GM19397 (cell line): ENCODE measurements around the gene ALKBH5.

Experiments
- ATAC-seq: cut with Tn5 transposase; IDR thresholded peaks from one replicate; pipeline ENCODE4 v1.9.1; 2021; ENCODE audit warnings: mild to moderate bottlenecking, moderate library complexity; ENCODE audit not compliant: unreplicated experiment

The ALKBH5 gene

DNA sequence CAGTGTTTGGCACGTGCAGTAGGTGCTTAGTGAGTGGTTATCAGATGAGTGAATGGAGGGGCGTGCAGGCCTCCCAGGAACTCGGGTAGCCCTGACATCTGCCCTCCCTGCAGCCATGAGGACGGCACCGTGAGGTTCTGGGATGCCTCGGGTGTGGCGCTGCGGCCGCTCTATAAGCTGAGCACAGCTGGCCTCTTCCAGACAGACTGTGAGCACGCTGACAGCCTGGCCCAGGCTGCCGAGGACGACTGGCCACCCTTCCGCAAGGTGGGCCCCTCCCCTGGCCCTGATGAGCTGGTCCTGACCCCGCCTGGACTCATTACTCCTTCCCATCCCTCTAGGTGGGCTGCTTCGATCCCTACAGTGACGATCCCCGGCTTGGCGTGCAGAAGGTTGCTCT is 52.9 kb downstream of the ALKBH5 start:
- no peak for ATAC-seq

DNA sequence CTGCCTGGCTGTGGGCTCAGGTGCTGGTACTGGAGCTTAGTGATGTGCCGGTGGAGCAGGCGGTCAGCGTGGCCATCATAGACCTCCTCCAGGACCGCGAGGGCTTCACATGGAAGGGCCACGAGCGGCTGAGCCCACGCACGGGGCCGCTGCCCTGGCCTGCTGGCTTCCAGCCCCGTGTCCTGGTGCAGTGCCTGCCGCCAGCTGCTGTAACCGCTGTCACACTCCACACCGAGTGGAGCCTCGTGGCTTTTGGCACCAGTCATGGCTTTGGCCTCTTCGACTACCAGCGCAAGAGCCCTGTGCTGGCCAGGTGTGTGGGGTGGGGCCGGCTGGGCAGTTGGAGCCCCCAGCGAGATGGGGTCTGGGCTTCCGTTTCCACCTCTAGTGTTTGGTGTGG is 53.8 kb downstream of the ALKBH5 start:
- ATAC-seq = no peak

DNA sequence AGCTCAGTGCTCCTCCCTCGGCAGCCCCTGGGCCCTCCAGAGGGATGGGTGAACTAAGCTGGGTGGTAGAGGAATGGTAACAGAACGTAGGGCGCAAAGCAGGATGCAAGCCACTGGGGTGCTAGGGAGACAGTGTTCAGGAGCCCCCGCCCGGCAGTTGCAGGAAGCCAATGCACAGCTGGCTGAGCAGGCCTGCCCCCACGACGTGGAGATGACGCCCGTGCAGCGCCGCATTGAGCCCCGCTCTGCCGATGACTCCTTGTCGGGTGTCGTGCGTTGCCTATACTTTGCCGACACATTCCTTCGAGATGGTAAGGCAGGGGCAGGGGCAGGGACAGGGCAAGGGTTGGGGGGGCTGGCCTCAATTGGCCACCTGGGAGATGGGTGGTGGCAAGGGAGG is 54.7 kb downstream of the ALKBH5 start:
- no peak for ATAC-seq

DNA sequence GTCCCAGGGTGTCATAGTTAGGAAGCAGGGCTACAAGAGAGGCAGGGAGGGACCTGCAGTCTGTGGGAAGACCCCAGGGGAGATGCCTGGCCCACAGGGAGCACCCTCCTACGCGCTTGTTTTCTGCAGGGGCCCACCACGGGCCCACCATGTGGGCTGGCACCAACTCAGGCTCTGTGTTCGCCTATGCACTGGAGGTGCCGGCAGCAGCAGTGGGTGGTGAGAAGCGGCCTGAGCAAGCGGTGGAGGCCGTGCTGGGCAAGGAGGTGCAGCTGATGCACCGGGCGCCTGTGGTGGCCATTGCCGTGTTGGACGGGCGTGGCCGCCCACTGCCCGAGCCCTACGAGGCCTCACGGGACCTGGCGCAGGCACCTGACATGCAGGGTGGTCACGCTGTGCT is 56.8 kb downstream of the ALKBH5 start:
- ATAC-seq = no peak

DNA sequence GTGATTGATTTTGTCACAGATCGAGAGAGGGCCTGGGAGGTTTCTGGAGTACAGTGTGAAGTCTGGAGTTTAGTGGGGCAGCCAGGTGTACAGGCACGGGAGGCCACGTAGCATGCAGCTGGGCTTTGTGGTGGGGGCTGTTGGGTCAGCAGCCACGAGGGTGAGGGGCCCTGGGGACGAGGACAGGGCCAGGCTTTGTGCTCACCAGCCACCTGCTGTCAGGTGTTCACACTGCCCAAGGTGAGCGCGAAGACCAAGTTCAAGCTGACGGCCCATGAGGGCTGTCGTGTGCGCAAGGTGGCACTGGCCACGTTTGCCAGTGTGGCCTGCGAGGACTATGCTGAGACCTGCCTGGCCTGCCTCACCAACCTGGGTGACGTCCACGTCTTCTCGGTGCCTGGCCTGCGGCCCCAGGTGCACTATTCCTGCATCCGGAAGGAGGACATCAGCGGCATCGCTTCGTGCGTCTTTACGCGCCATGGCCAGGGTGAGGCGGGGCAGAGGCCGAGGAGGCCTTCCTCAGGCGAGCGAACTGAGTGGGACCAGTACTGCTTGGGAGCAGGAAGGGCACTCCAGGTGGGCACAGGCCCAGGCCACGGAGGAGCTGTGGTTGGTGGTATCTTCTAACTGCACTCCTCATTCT is 57.7 kb downstream of the ALKBH5 start:
- ATAC-seq = no peak

DNA sequence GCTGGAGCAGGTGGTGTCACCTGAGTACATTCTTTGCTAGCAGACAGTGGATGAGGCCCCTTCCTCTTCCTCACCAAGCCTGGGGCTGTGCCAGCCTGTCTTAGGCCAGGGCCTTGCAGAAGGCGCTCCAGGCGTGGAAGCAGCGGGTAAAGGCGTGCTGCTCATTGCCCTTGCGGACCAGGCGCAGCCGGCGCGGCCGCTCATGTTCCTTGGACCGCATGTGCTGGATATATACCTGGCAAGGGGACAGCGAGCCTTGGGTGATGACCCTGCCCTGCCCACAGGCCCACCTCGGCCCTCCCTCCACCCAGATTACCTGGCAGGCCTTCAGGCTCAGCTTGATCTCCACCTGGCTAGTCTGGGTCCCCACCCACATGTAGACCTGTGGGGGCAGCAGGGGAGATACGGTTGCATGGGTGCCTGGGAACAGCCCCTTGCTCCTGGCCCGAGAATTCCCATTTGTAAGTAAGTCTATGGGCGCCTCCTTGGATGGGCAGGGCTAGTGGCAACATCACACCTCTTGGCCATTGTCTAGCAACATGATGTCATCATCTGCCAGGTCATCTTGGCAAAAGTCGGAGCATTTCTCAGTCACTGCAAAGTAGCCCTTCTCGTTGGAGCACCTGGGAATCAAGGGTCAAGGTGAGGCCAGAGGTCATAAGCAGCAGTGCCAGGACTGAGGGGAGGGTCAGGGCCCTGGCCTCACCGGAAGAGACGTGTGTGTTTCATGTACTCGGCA is 61.6 kb downstream of the ALKBH5 start:
- no peak for ATAC-seq

DNA sequence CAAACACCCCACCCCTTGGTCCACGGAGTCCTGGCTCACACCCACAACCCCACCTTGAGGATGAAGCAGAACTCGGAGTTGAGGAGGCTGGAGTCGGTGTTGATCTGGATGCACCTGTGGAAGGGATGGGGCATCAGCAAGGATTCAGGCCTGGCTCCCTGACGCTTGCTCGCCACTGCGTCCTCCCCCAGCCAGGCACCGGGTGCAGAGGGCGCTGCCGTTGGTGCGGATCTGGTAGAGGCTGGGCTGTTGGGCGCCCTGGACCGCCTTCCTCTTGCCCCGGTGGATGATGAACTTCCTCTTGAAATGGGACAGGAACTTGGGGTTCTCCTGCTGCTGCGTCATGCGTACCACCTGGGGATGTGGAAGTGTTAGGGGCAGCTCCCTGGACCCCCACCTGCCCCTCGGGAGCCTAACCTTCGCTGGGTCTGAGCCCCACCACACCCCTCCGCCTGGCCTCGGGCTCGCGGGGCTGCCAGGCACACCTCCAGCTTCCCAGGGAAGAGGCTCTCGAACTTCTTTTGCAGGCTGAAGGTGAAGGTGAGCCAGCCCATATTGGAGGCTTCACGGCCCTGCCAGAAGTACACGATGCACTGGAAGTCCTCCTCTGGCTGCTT is 62.6 kb downstream of the ALKBH5 start:
- ATAC-seq = no peak

DNA sequence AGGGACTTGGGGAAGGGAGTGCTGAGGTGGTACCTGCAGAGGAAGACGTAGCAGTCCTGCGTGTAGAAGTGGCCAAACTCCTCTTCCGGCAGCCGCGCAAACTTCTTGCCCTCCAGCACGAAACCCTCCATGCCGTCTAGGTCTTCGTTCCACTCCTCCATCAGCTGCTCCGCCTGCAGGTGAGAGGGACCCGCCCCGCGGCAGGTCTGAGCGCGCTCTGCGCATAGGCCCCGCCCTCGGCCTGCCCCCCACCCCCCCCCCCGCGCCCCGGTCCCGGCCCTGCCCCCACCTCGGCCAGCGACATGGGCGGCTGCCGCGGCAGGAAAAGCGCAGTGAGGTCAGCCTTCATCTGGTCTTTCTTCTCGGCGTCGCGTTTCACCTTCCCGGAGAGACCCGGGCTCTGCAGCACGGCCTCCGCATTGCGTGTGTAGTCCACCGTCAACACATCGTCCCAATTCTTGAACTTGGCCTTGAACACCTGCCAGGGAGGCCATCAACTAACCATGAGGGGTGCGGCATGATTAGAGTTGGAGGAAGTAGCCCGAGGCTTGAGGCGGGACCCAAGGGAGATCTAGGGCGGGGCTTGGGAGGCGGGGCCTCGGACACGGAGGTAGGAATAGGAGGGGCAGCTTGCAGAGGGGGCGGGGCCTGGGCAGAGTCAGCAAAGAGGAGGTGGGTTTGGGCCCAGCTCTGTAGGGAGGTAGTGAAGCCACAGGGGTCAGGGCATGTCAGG is 63.4 kb downstream of the ALKBH5 start:
- no peak for ATAC-seq

DNA sequence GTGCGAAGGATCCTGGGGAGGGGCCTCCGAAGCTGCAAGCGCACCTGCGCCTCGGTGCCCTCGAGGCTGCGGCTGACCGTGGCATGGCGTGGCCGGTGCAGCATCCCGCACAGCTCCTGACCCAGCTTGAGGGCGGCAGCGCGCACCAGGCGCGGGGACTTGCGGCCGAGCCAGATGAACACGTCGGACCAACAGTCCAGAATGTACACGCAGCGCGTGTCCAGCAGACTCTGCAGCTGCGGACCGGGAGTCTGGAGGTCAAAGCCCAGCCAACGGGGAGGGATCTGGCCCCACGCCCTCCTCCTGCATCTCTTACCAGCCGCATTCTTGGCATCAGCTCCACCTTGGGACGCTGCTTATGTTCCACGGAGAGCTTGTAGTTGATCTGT is 64.0 kb downstream of the ALKBH5 start:
- ATAC-seq = no peak

DNA sequence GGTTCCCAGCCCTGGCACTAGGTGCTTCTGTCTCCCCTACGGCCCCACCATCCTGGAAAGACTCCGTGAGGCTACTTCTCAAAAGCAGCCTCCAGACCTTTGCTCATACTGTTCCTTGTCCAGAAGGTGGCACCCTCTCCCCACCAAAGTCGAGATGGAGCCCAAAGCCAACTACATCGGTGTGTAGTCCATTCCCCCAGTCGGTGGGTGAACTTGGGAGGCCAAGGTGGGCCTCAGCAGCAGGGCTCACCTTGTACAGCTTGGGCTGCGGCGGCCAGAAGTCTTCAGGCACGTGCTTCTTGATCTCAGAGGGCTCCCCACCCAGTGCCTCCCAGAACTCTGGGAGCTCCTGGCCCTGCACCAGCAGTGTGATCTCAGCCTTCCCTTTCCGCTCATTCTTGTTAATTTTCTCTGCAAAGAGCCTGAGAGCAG is 64.7 kb downstream of the ALKBH5 start:
- ATAC-seq = no peak

DNA sequence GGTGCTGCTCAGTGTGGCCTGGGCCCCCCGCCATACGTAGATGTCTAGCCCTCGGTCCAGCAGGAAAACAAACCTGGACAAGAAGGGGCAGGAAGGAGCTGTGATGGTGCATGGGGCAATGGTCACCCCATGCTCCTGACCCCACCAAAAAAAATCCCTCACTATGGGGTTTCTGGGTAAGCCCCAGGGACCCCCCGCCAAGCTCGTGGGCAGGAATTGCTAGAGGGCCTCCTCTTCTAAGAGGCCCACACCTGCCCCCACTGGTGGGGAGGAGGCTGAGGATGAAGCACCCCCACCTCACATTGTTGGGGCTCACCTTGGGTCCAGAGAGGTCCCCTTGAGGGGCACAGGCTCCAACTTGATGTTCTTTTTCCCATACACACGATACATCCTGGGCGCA is 65.2 kb downstream of the ALKBH5 start:
- ATAC-seq = no peak

DNA sequence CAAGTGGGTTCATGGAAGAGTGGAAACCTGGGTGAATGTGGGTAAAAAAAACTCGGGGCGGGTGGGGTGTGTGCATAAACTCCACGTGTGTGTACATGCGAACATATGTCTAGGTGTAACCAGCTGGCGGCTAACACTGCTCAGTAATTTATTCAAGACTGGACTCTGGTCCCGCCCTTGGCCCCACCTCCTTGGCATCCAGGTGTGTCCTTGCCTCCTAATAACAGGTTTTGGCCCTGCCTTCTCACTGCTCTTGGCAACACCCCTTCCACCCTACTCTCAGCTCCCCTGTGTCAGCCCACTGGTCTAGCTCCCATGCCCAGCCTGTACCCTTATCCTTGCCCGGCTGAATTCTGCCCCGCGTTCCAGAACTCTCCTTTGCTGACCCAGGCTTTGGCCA is 66.6 kb downstream of the ALKBH5 start:
- ATAC-seq = no peak

DNA sequence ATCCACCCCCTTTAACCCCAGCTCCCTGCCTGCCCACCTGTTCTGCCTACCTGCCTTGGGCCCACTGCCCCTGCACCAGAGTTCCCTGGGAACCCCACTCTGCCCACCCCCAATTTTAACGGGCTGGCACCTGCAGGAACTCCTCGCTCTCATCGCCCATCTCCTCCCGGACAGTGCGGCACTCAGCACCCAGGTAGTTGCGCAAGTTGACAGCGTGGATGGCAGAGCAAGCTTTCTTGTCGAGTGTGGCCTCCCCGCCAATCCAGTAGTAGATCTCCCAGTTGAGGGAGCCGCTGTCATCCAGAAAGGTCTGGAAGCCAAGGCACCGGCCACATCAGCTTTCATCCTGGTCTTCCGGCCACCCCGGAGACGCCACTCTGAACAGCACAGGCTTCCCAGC is 67.1 kb downstream of the ALKBH5 start:
- ATAC-seq = no peak

DNA sequence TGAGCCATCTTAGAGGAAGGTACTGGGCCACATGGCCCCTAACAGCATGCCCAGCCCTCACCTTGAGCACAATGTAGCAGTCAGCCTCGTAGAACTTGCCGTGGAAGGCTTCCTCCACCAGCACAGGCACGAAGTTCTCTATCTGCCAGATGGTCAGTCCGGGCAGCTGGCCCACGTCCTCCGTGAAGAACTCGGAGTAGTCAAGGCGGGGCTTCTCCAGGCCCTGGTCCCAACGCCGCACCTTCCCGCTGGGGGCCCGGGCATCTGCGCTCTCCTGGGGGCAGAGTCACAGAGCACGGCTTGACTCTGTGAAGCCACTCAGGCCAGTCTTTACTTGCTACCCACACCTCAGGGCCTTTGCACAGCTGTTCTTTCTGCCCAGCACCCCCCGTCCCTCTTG is 67.6 kb downstream of the ALKBH5 start:
- no peak for ATAC-seq

DNA sequence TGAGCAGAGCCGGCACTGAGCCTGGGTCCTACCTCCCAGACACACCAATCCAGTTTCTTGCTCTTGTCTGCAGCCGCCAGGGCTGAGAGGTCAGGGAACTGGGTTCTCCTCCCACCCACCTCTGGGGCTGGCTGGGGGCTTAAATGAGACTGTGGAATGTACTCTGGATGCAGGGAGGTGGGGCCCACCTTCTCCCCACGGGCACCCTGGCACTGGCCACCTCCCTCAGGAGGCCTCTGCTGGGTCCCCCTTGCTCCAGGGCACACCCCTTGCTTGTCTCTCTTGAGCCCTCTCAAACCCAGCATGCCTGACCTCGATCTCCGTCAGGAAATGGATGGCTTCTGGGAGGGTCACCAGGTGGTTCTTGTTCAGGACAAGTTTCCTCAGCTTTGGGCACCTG is 68.5 kb downstream of the ALKBH5 start:
- no peak for ATAC-seq

DNA sequence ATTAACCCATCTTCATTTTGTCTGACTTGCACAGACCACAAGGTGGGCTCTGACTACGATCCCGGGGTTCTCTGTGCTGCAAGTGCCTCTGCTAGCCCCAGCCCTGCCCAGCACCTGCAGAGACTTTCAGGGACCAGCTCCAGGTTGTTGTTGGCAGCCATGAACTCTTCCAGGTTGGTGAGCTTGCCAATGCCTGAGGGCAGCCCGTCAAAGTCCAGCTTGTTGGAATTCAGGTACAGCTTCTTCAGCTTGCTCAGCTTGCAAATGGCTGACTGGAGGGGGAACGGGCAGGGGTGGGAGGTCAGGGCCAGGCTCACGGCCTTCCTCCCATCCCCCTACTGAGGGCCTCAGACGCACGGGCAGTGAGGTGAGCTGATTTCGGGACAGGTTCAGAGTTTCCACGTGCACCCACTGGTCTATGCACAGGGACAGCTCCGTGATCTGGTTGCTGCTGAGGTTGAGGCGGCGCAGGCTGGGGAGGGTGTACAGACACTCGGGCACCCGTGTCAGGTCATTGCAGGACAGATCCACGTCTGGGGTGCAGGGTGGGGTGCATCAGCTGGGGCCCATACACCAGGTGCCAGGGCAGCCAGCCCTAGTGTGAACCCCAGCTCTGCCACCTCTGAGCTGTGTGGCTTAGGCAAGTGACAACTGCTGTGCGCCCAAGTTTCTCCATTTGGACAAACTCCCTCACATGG is 69.7 kb downstream of the ALKBH5 start:
- ATAC-seq = no peak

DNA sequence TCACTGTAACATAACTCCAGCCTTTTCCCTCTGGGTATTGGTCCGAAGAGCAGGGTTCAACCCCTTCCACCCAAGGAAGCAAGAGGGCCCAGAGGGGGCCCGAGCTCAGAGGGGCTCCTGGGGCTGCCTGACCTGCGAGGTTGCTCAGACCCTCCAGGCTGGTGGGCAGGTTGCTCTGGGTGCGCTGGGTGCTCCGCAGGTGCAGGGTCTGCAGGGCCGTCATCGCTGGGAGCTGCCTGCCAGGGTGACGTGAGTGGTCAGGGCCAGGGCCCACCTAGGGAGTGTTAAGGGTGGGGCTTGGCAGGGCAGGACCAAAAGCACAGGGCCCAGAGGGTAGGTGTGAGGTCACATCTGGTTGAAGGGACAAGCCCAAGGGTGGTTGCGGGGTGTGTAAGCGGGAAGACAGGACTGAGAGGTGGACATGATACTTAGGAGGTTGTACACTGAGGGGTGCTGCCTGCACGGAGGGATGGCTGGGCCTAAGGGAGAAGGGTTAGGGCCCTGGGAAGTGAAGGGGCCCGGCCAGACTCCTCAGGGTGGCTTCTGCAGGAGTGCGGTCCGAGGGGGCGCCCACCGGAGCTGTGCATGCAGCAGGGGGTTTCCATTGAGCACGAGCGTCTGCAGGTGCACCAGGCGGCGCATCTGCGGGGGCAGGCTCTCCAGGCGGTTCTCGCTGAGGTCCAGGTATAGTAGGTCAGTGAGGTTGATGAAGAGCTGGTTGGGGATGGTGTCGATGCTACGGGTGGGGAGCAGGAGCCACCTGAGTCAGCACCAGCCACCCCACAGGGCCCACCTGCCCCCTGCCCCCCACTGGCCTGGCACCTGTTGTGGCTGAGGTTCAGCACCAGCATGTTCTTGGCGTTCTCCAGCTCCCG is 70.6 kb downstream of the ALKBH5 start:
- ATAC-seq = no peak

DNA sequence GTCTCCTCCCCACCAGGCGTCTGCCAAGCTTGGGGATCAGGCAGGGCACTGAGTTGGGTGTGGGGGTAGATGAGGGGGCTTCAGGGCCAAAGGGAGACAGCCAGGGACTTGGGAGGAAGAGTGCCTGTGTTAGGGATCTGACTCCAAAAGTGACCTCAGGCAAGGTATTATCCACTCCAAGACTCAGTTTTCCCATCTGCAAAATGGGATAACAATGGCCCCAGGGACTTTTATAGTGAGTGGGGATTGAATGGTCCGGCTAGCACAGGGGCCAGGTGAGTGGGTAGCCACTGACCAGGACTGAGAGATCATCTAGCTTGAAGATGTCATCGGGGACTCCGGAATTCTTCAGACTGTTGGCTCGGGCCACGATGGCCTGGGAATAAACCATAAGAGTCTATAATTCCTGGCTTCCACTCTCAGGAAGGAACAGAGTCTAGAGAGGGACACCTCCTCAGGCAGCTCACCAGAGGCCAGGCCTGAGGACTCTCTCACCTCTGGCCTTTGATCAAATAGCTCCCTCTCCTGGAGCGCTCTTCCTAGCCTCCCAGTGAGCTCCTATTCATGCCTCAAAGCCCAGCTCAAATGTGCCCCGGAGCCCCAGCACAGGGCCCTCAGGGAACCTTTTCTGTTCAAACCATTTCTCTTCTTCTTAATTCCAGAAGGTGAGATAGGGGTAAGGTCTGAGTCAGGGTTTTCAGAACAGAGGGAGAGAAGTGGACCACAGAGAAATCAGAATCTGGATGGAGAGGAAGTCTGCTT is 71.4 kb downstream of the ALKBH5 start:
- no peak for ATAC-seq

DNA sequence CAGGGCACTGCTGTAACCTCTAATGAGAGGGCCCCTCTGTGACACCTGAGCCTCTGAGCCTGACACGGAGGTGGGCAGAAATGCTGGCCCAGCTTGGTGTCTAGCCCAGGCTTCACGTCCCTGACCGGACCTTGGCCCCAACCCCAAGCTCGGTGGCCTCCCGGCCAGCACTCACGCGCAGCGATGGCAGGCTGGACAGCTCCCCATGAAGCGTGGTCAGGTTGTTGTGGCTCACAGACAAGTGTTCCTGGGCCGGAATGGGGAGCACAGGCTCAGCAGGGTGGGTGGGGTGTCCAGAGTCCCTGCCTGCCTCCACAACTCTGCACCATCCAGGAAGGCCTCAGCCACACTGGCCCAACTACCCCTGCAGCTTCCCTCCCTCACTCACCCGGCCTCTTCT is 72.7 kb downstream of the ALKBH5 start:
- ATAC-seq = no peak
